ENCODE measurements around the gene COL25A1. TPM values are rescaled to one million over a fixed set of nuclear protein-coding genes. Genes with fewer than 3 reads are reported as not detected.

Gene COL25A1
- total RNA-seq, 2 donors from 2014 or later = 4.0 to 6.2 TPM

DNA sequence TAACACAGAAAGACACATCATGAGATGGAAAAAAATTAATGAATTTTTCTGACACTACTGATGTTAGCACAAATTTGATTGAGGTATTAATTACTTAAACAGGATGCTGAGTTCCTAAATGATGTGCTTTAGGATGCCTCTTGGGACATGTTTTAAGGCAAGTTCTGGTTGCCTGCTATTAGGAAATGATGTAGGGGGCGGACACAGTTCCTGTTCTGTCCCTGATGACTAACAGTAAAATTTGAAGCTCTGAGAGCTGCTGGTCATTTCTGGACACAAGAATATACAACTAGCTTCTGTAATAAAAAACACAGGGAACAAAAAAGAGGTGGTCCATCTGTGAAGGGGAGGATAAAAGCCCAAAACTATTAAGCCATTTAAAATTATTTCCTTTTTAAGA, 376.4 kb downstream of the COL25A1 start:
- no peaks in the 10 kb centered on the region for H3K27me3 ChIP-seq (ENCODE audit: control insufficient read depth, insufficient read depth, low read length, poor library complexity, severe bottlenecking)
- Mint-ChIP-seq H3K27me3 (ENCODE audit: insufficient read depth) (no peaks in the 10 kb centered on the region), H3K9me3 (no peaks in the 10 kb centered on the region), H3K27ac (no peak overlapping the region), H3K4me3 (no peak overlapping the region), H3K36me3 (ENCODE audit: low read depth) (no peaks in the 10 kb centered on the region), H3K4me1 (peaks cover 7% of the 10 kb centered on the region)
- no peaks in the 10 kb centered on the region for H3K36me3 ChIP-seq (ENCODE audit: control insufficient read depth, insufficient read depth, low read length)
- no peak overlapping the region for H3K27ac ChIP-seq (ENCODE audit: low read depth, low read length)
- 80 to 90% methylated on average over 1 of the region's 1 CpG for WGBS, 2 experiments (ENCODE audit: insufficient coverage in 1 of 2, insufficient read length in 1 of 2)
- H3K4me3 ChIP-seq (ENCODE audit: low read length) = no peak overlapping the region
- peaks cover 5% of the 10 kb centered on the region for H3K4me1 ChIP-seq (ENCODE audit: control insufficient read depth, insufficient read depth, low read length)
- TF ChIP-seq, protein P1, sequence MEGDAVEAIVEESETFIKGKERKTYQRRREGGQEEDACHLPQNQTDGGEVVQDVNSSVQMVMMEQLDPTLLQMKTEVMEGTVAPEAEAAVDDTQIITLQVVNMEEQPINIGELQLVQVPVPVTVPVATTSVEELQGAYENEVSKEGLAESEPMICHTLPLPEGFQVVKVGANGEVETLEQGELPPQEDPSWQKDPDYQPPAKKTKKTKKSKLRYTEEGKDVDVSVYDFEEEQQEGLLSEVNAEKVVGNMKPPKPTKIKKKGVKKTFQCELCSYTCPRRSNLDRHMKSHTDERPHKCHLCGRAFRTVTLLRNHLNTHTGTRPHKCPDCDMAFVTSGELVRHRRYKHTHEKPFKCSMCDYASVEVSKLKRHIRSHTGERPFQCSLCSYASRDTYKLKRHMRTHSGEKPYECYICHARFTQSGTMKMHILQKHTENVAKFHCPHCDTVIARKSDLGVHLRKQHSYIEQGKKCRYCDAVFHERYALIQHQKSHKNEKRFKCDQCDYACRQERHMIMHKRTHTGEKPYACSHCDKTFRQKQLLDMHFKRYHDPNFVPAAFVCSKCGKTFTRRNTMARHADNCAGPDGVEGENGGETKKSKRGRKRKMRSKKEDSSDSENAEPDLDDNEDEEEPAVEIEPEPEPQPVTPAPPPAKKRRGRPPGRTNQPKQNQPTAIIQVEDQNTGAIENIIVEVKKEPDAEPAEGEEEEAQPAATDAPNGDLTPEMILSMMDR (conservative IDR thresholded peaks at IDR 0.05) = no peak
- no peak overlapping the region for H3K9ac ChIP-seq (ENCODE audit: extremely low read depth, low read length, poor library complexity, severe bottlenecking)
- H3K9me3 ChIP-seq (ENCODE audit: control insufficient read depth, low read length) = no peaks in the 10 kb centered on the region
- no peak for DNase-seq

- H3K9me3 Mint-ChIP-seq = no peaks in the 10 kb centered on the region
- H3K9me3 ChIP-seq (ENCODE audit: control insufficient read depth, low read length) = no peaks in the 10 kb centered on the region
- H3K4me1 ChIP-seq (ENCODE audit: control insufficient read depth, insufficient read depth, low read length) = peaks cover 5% of the 10 kb centered on the region
- H3K4me1 Mint-ChIP-seq = peaks cover 7% of the 10 kb centered on the region
- 89 to 100% methylated on average over 2 to 4 of the region's 5 CpGs for WGBS, 2 experiments (ENCODE audit: insufficient coverage in 1 of 2, insufficient read length in 1 of 2)
- no peak for DNase-seq
- H3K27ac Mint-ChIP-seq = no peak overlapping the region
- H3K36me3 Mint-ChIP-seq (ENCODE audit: low read depth) = no peaks in the 10 kb centered on the region
- H3K9ac ChIP-seq (ENCODE audit: extremely low read depth, low read length, poor library complexity, severe bottlenecking) = no peak overlapping the region
- no peaks in the 10 kb centered on the region for H3K36me3 ChIP-seq (ENCODE audit: control insufficient read depth, insufficient read depth, low read length)
- H3K27ac ChIP-seq (ENCODE audit: low read depth, low read length) = no peak overlapping the region
- no peaks in the 10 kb centered on the region for H3K27me3 Mint-ChIP-seq (ENCODE audit: insufficient read depth)
- no peak overlapping the region for H3K4me3 Mint-ChIP-seq
- no peaks in the 10 kb centered on the region for H3K27me3 ChIP-seq (ENCODE audit: control insufficient read depth, insufficient read depth, low read length, poor library complexity, severe bottlenecking)
- no peak overlapping the region for H3K4me3 ChIP-seq (ENCODE audit: low read length)
- TF ChIP-seq, protein P1 (conservative IDR thresholded peaks at IDR 0.05) = no peak
Observed at GRCh38 chr4:108922191-108922590, 380.3 kb downstream of the COL25A1 start.

- DNase-seq = no peak
- H3K27ac Mint-ChIP-seq = no peak overlapping the region
- peaks cover 7% of the 10 kb centered on the region for H3K4me1 Mint-ChIP-seq
- WGBS, 2 experiments (ENCODE audit: insufficient coverage in 1 of 2, insufficient read length in 1 of 2) = 80 to 100% methylated on average over 1 to 2 of the region's 2 CpGs
- Histone ChIP-seq H3K4me3 (ENCODE audit: low read length) (no peak overlapping the region), H3K9me3 (ENCODE audit: control insufficient read depth, low read length) (no peaks in the 10 kb centered on the region), H3K4me1 (ENCODE audit: control insufficient read depth, insufficient read depth, low read length) (peaks cover 5% of the 10 kb centered on the region), H3K27me3 (ENCODE audit: control insufficient read depth, insufficient read depth, low read length, poor library complexity, severe bottlenecking) (no peaks in the 10 kb centered on the region), H3K36me3 (ENCODE audit: control insufficient read depth, insufficient read depth, low read length) (no peaks in the 10 kb centered on the region), H3K9ac (ENCODE audit: extremely low read depth, low read length, poor library complexity, severe bottlenecking) (no peak overlapping the region), H3K27ac (ENCODE audit: low read depth, low read length) (no peak overlapping the region)
- no peak overlapping the region for H3K4me3 Mint-ChIP-seq
- H3K36me3 Mint-ChIP-seq (ENCODE audit: low read depth) = no peaks in the 10 kb centered on the region
- TF ChIP-seq, protein P1 (conservative IDR thresholded peaks at IDR 0.05) = no peak
- H3K27me3 Mint-ChIP-seq (ENCODE audit: insufficient read depth) = no peaks in the 10 kb centered on the region
- no peaks in the 10 kb centered on the region for H3K9me3 Mint-ChIP-seq
Observed at GRCh38 chr4:108920395-108921087, 381.9 kb downstream of the COL25A1 start.

Data from endodermal cell (in vitro differentiated cells).